ENCODE measurements around the gene ENC1. TPM values are rescaled to one million over a fixed set of nuclear protein-coding genes. Genes with fewer than 3 reads are reported as not detected.

ENC1 gene
- total and polyA plus RNA-seq, 2 donors, result 11.2 to 75.4 TPM

- no peak for DNase-seq (ENCODE audit: extremely low spot score)
- no peaks in the 10 kb centered on the region for H3K36me3 ChIP-seq (ENCODE audit: insufficient read depth)
- peaks cover 2% of the 10 kb centered on the region for H3K4me1 ChIP-seq (ENCODE audit: insufficient read depth)
- 49% methylated on average over 3 of the region's 3 CpGs for WGBS
- H3K4me3 ChIP-seq (ENCODE audit: low read depth, low read length), result no peak overlapping the region
- no peak overlapping the region for H3K27ac ChIP-seq (ENCODE audit: low read depth)
Observed at GRCh38 chr5:74623006-74623611, 17.4 kb downstream of the ENC1 start.

- Histone ChIP-seq H3K4me3 (ENCODE audit: low read depth, low read length) (no peak overlapping the region), H3K27ac (ENCODE audit: low read depth) (no peak overlapping the region), H3K4me1 (ENCODE audit: insufficient read depth) (peaks cover 2% of the 10 kb centered on the region), H3K36me3 (ENCODE audit: insufficient read depth) (no peaks in the 10 kb centered on the region)
- WGBS, result 73% methylated on average over 3 of the region's 3 CpGs
- no peak for DNase-seq (ENCODE audit: extremely low spot score)
Observed at GRCh38 chr5:74622122-74622521, 18.4 kb downstream of the ENC1 start.

GRCh38 chr5:74621492-74621891 is 19.0 kb downstream of the ENC1 start:
- no peak overlapping the region for H3K4me3 ChIP-seq (ENCODE audit: low read depth, low read length)
- H3K36me3 ChIP-seq (ENCODE audit: insufficient read depth), result no peaks in the 10 kb centered on the region
- WGBS, result 74% methylated on average over 5 of the region's 5 CpGs
- H3K27ac ChIP-seq (ENCODE audit: low read depth), result no peak overlapping the region
- DNase-seq (ENCODE audit: extremely low spot score), result no peak
- H3K4me1 ChIP-seq (ENCODE audit: insufficient read depth), result peaks cover 2% of the 10 kb centered on the region

- no peak overlapping the region for H3K4me3 ChIP-seq (ENCODE audit: low read depth, low read length)
- H3K4me1 ChIP-seq (ENCODE audit: insufficient read depth), result no peaks in the 10 kb centered on the region
- H3K36me3 ChIP-seq (ENCODE audit: insufficient read depth), result no peaks in the 10 kb centered on the region
- no peak for DNase-seq (ENCODE audit: extremely low spot score)
- WGBS, result 71% methylated on average over 1 of the region's 1 CpG
- H3K27ac ChIP-seq (ENCODE audit: low read depth), result no peak overlapping the region
Observed at GRCh38 chr5:74619308-74619707, 21.2 kb downstream of the ENC1 start.

GRCh38 chr5:74618106-74618505 is 22.4 kb downstream of the ENC1 start:
- no peak for DNase-seq (ENCODE audit: extremely low spot score)
- no peak overlapping the region for H3K4me3 ChIP-seq (ENCODE audit: low read depth, low read length)
- no peaks in the 10 kb centered on the region for H3K36me3 ChIP-seq (ENCODE audit: insufficient read depth)
- WGBS, result 93% methylated on average over 5 of the region's 5 CpGs
- no peaks in the 10 kb centered on the region for H3K4me1 ChIP-seq (ENCODE audit: insufficient read depth)
- H3K27ac ChIP-seq (ENCODE audit: low read depth), result no peak overlapping the region

GRCh38 chr5:74617202-74617601 is 23.3 kb downstream of the ENC1 start:
- Histone ChIP-seq H3K36me3 (ENCODE audit: insufficient read depth) (no peaks in the 10 kb centered on the region), H3K27ac (ENCODE audit: low read depth) (no peak overlapping the region), H3K4me1 (ENCODE audit: insufficient read depth) (no peaks in the 10 kb centered on the region), H3K4me3 (ENCODE audit: low read depth, low read length) (no peak overlapping the region)
- no peak for DNase-seq (ENCODE audit: extremely low spot score)
- WGBS, result 76% methylated on average over 3 of the region's 3 CpGs

GRCh38 chr5:74616236-74617146 is 24.0 kb downstream of the ENC1 start:
- no peak for DNase-seq (ENCODE audit: extremely low spot score)
- 73% methylated on average over 23 of the region's 23 CpGs for WGBS
- Histone ChIP-seq H3K4me3 (ENCODE audit: low read depth, low read length) (no peak overlapping the region), H3K4me1 (ENCODE audit: insufficient read depth) (no peaks in the 10 kb centered on the region), H3K27ac (ENCODE audit: low read depth) (no peak overlapping the region), H3K36me3 (ENCODE audit: insufficient read depth) (no peaks in the 10 kb centered on the region)

GRCh38 chr5:74613283-74613682 is 27.2 kb downstream of the ENC1 start:
- H3K27ac ChIP-seq (ENCODE audit: low read depth), result no peak overlapping the region
- H3K4me3 ChIP-seq (ENCODE audit: low read depth, low read length), result no peak overlapping the region
- H3K4me1 ChIP-seq (ENCODE audit: insufficient read depth), result no peaks in the 10 kb centered on the region
- WGBS, result 83% methylated on average over 2 of the region's 2 CpGs
- H3K36me3 ChIP-seq (ENCODE audit: insufficient read depth), result no peaks in the 10 kb centered on the region
- DNase-seq (ENCODE audit: extremely low spot score), result no peak

GRCh38 chr5:74612045-74612444 is 28.5 kb downstream of the ENC1 start:
- DNase-seq (ENCODE audit: extremely low spot score), result no peak
- WGBS, result 88% methylated on average over 3 of the region's 3 CpGs

GRCh38 chr5:74608736-74609601 is 31.6 kb downstream of the ENC1 start:
- WGBS, result 73% methylated on average over 5 of the region's 5 CpGs
- H3K36me3 ChIP-seq (ENCODE audit: insufficient read depth), result no peaks in the 10 kb centered on the region
- H3K4me3 ChIP-seq (ENCODE audit: low read depth, low read length), result no peak overlapping the region
- H3K27ac ChIP-seq (ENCODE audit: low read depth), result no peak overlapping the region
- DNase-seq (ENCODE audit: extremely low spot score), result no peak
- H3K4me1 ChIP-seq (ENCODE audit: insufficient read depth), result no peaks in the 10 kb centered on the region

More at GRCh38 chr5:74612045-74612444, 28.5 kb downstream of the ENC1 start:
- H3K36me3 ChIP-seq (ENCODE audit: insufficient read depth), result no peaks in the 10 kb centered on the region
- H3K4me1 ChIP-seq (ENCODE audit: insufficient read depth), result no peaks in the 10 kb centered on the region
- H3K4me3 ChIP-seq (ENCODE audit: low read depth, low read length), result no peak overlapping the region
- no peak overlapping the region for H3K27ac ChIP-seq (ENCODE audit: low read depth)

GRCh38 chr5:74605759-74606158 is 34.8 kb downstream of the ENC1 start:
- no peak for DNase-seq (ENCODE audit: extremely low spot score)
- 94% methylated on average over 4 of the region's 4 CpGs for WGBS
- H3K4me3 ChIP-seq (ENCODE audit: low read depth, low read length), result no peak overlapping the region
- H3K36me3 ChIP-seq (ENCODE audit: insufficient read depth), result no peaks in the 10 kb centered on the region
- H3K4me1 ChIP-seq (ENCODE audit: insufficient read depth), result no peaks in the 10 kb centered on the region
- H3K27ac ChIP-seq (ENCODE audit: low read depth), result no peak overlapping the region

GRCh38 chr5:74603376-74603775 is 37.2 kb downstream of the ENC1 start:
- no peak overlapping the region for H3K27ac ChIP-seq (ENCODE audit: low read depth)
- WGBS, result 49% methylated on average over 1 of the region's 1 CpG
- H3K4me3 ChIP-seq (ENCODE audit: low read depth, low read length), result no peak overlapping the region
- no peaks in the 10 kb centered on the region for H3K4me1 ChIP-seq (ENCODE audit: insufficient read depth)
- no peaks in the 10 kb centered on the region for H3K36me3 ChIP-seq (ENCODE audit: insufficient read depth)
- DNase-seq (ENCODE audit: extremely low spot score), result no peak

GRCh38 chr5:74599148-74599547 is 41.4 kb downstream of the ENC1 start:
- Histone ChIP-seq H3K4me3 (ENCODE audit: low read depth, low read length) (no peak overlapping the region), H3K27ac (ENCODE audit: low read depth) (no peak overlapping the region), H3K36me3 (ENCODE audit: insufficient read depth) (no peaks in the 10 kb centered on the region), H3K4me1 (ENCODE audit: insufficient read depth) (no peaks in the 10 kb centered on the region)
- 90% methylated on average over 2 of the region's 2 CpGs for WGBS
- DNase-seq (ENCODE audit: extremely low spot score), result no peak

Data from urinary bladder (tissue), 4 donors.